Stimulated activated CD4-positive, alpha-beta T cell treated with anti-CD3 and anti-CD28 coated beads, Interleukin-2, amount 100 ng/mL, for 24 hours (primary cell): ENCODE data around the gene NAALADL2.

Experiments
- DNase-seq, 2 donors: peaks; one replicate each; pipeline ENCODE4 v3.0.0-alpha.2; 2020

Gene NAALADL2

DNA sequence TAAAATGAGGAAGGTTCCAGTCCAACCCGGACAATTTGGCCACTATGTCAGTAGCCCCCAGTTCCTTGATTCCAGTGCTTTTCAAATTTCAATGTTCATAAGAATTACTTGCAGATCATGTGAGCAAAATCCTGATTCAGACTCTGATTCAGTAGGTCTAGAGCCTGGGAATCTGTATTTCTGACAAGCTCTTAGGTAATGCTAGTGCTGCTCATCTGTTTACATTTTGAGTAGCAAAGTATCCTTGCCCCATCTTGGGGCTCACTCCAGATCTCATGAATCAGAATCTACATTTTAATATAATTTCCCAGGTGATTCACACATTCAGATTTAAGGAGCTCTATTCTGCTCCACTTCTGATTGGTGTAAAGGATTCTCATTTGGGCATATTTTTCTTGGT is 142.0 kb downstream of the NAALADL2 start:
- DNase-seq: no peak

DNA sequence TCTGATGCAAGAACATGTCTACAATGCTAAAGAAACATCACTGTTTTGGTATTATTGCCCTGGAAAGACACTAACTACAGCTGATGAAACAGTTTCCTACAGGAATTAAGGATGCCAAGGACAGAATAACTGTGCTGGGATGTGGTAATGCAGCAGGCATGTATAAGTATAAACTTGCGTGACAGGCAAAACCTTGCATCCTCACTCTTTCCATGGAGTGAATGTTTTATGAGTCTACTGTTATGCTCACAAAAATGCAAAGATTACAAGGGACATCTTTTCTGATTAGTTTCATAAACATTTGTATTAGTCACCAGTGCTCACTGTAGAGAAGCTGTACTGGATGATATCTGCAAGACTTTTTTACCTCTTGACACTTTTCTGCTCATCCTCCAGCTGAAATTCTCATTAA is 143.6 kb downstream of the NAALADL2 start:
- DNase-seq: no peak

DNA sequence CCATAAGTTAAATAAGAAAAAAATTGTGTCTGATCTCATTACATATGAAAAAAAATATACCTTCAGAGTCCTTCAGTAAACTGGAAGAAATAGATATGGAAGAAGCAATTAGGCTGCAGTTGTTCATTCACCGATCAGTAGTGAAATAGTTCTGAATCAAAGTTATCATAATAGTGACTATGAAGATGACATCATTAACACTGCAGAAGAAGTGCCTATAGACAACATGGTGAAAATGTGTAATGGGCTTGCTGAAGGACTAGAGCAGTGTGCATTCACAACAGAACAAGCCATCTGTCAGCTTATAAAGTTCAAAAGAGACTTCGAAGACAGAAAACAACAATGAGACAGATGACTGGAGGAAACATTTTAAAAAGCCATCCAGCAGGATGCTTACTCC is 144.5 kb downstream of the NAALADL2 start:
- DNase-seq: no peak

DNA sequence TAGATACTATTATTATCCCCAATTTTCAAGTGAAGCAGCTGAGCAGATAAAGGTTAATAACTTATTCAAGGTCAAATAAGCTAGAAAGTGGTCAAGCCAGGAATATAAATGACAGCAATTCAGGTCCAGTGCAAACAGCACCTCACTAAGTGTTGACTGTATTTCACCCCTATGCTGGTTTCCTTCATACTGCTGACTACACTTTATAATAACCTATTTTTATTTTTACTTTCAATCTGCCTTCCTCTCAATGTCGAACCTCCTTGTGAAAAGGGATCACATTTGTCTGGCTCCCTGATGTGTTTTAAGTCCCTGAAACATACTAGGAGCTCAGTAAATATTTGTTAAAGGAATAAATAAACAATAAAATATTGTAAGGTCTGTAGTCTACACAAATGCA is 146.1 kb downstream of the NAALADL2 start:
- DNase-seq: no peak

DNA sequence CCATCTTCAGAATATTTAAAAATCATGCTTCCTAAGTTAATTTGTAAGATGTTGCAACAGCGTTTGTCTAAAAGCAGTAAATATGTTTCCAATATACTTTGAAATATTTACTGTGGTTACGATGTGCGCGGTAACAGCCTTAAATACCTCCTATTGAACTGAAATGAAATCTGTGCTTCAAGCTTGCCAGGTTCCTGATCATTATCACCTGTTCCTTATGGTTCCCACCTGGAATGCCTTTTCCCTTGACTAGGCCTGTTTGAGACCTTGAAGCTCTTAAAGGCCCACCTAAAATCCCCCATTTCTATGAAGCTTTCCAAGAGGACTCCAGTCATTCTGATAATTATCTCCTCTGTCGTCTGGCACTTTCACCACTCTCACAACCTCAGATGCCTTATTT is 146.7 kb downstream of the NAALADL2 start:
- DNase-seq: no peak

DNA sequence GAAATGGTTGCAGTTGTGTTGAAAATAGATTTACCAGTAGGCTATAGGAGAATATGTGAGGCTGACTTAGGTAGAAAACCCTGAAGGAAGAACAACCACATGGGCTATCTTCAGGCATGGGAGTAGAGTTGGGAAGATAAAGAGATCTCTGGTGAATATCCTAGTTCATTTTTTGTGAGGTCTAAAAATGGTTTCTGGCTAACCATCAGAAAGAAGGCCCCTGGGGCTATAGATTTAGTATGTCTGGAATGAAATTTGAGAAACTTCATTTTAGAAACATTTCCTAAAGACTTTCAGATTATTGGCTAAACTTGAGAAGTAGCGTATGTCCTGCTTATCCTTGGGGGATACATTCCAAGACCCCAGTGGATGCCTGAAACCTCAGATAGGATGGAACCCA is 148.2 kb downstream of the NAALADL2 start:
- DNase-seq: no peak

DNA sequence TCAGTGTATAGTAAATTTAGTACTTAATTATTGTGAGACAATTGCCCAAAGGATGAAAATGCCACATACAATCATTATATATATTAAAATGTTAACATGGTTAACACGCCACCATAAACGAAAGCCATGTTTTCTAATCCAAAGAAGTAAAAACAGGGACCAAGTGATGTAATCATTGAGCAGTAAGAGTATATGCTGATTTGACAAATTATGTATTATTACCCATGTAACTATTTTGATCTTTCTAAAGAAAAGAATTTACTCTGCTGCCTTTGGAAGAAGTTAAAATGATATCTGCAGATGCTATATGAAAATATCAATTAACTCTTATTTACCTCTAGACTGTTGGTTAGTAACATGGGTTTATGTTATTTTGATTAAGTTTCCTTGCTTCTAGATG is 150.2 kb downstream of the NAALADL2 start:
- DNase-seq: no peak

DNA sequence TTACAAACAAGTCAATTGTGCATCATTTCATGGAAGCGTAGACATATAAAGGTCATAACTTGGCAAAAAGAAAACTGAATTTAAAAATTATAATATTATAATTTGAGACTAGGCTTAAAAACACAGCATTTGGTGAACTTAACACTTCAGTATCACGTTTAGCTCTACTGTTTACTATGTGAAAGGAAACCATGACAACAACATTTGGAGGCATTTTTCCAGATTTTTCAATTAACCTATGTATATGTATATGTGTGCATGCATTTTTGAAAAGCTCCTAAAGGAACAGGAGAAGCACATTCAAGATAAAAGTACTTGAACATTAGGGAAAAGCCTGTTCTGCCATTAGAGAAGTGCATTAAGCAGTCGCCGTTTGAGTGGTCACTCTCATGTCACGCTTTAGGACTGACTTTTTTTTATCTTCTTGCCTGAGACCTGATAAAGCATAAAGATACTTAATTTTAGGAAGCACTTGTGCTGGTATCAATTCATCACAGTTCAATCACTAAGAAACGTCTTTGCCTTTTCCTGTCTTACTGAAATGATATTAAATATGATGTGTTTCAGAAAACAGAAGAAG is 156.0 kb downstream of the NAALADL2 start:
- no peak for DNase-seq

DNA sequence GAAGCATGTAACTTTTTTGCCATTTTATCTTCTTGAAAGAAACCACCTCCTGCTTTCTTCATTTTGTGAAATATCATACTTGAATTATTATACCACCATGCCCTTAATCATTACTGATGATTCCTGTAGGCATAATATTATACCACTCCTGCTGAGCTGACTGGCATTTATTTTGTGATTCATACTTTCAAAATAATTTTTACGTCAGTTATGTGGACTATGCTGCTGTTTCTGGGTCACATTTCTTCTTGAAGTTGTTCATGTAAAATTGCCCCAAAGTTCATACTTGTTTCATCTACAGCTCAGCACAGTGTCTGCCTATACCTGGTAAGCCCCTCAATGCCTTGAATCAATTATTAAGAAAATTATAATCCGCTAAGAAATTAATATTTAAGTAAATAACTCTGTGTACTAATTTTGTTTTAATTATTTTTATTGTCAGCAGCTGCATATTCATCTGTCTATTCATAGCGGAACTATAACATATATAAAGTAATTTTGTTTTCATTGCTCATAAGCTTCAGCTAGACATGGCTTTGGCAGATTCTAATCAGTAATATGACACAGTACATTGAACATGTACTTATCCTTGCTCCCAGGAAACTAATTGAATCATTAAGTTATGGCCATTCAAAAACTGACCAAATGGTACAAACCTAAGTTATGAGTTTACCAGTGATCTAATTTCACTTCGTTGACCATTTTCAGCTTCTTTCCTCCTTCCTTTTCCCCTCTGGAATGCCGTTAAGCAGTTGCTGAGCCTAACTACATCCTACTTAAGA is 160.0 kb downstream of the NAALADL2 start:
- DNase-seq: no peak

DNA sequence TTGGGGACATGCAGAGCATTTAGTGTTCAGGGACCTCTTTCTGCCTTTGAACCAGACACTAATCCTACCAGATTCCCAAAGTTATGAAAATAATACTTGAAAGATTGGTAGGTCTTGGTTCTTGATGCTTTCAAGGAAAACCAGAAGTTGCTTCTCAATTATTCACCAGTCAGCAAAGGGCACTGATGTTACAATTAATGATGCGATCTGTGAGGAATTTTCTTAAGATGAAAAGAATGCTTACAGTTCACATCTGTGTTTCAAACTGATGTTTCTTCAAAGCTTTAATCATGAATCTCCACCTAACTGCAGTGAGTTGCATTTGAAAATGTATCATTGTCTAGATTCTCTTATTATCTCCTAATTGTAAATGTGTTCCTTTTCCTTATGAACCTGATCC is 161.0 kb downstream of the NAALADL2 start:
- DNase-seq: no peak

DNA sequence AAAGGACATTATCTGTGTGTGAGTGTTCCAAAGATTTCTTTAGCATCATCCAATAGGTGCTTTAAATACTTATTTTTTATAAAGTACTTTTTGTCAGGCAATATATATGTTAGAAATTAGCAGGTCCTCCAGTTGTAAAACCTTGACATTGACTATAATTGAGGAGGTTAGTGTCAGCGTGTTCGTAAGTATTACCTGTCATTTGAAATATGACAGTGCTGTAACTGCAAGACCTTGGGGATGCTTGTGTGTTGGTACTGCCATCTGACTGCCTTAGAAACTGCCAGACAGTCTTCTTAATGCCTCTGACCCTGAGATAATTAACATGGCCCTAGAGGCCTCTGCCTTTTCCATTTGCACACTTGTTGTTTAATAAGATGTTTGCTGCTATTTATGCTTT is 170.7 kb downstream of the NAALADL2 start:
- no peak for DNase-seq

DNA sequence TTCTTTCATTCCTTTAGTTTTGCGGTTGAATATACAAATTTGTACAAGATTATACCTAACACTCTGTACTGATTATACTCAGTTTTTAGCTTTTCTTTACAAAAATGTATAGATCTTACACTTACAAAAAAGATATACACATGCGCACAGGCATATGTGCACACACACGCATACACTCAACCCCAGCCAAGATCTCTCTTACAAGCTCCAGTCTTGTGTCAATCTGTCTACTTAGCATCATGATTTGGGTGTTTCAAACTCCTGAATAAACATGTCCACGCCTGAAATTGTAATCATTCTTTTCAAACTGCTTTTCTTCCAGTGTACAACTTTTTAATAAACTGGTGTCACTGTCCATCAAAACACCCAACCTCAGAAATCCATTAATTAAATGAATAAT is 180.7 kb downstream of the NAALADL2 start:
- DNase-seq: no peak

DNA sequence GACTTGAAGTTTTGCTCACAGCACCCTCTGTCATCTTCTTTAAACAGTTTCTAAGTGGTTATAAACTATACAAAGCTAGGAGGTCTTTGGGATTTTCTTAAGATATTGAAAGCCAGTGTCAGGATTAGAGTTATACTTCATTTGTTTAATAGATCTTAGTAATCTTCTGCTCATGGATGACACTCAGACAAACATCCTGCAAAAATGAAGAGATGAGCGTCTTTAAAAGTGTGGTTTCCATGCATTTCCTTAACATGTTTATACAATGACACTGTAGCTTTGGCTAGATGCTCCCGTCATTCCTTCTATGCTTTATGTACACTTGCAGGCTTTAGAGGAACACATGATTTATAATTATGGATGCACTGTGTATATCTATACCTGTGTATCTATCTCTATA is 182.2 kb downstream of the NAALADL2 start:
- DNase-seq: no peak

DNA sequence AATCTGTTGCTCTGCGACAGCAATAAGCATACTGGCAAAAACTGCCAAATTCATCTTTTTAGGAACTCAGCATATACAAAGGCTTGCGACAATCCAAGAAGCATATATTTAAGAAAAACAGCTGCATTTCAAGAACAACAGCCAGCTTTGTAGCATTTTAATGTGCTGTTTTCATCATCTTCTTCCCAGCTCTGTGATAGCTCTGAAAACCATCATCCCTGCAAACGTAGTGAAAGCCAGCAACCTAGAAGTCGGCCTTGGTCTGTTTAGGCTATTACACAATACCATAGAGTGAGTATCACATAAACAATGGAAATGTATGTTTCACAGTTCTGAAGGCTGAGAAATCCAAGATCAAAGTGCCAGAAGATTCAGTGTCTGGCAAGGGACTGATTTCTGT is 187.5 kb downstream of the NAALADL2 start:
- DNase-seq: no peak

DNA sequence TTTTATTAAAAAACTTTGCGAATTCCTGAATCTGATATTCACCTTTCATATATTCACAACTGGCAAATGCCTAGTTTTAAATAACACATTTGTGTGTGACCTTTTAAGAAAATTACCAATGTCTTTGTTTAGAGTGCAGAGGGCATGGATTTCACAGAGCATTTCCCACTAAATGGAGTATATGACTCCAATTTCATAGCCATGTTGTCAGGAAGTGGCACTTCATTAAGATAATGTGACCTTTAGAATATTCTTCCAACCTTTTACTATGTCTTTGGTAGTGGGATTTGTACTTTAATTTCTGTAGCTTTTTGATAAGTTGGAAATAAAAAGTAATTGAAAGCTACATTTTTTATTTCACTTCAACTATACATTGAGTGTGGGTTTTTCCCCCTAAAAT is 188.7 kb downstream of the NAALADL2 start:
- no peak for DNase-seq

DNA sequence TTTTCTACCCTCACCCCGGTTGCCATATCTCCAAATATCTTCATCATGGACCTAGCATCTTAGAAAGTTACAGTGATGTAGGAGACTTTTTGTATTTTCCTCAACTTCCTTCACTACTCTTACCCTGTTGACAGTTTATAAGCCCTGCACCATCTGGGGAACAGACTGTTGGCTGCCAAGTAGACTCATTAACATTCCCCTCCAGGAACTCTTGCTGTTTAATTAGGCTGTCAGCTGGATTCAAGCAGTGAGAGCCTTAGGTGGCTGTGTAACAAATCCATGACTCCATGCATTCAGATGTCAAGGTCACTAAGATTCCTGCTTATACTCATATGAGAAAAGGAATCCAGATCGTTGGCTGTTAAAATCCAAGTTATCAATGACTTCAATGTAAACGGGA is 198.3 kb downstream of the NAALADL2 start:
- no peak for DNase-seq

DNA sequence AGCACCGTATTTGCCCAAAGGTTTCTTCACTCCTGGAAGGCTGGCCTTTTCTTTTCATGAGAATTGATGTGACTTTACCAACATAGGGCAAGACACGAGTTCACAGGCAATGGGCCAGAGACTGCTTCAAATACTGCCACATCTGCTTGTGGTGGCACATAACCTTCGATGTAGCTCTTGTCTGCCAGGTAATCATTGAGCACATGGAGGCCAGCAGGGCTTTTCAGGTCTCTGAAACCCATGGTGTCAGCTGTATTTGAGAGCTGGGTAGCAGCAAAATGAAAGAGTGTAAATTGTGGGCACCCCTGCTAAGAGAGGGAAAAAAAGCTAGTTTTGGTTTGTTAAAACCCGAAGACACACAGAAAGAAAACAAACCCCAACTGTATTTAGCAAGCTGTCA is 200.7 kb downstream of the NAALADL2 start:
- DNase-seq: no peak

DNA sequence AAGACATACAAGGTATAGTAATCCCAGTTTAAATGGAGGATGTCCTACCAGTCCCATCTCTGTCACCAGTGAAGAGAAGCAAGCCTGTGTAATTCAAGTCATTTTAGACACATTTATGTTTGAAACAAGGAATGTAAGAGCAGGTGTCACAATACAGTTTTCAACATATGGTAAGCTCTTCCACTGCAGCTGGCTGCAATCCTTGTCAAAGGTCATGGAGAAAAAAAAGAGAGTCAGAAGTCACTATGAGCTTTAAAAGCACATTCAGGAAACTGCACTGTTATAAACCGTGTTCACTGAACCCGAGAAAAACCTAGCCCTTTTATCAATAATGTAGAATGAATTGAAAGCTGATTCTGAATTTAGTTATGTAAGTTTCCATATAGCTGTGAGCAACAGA is 206.4 kb downstream of the NAALADL2 start:
- no peak for DNase-seq

DNA sequence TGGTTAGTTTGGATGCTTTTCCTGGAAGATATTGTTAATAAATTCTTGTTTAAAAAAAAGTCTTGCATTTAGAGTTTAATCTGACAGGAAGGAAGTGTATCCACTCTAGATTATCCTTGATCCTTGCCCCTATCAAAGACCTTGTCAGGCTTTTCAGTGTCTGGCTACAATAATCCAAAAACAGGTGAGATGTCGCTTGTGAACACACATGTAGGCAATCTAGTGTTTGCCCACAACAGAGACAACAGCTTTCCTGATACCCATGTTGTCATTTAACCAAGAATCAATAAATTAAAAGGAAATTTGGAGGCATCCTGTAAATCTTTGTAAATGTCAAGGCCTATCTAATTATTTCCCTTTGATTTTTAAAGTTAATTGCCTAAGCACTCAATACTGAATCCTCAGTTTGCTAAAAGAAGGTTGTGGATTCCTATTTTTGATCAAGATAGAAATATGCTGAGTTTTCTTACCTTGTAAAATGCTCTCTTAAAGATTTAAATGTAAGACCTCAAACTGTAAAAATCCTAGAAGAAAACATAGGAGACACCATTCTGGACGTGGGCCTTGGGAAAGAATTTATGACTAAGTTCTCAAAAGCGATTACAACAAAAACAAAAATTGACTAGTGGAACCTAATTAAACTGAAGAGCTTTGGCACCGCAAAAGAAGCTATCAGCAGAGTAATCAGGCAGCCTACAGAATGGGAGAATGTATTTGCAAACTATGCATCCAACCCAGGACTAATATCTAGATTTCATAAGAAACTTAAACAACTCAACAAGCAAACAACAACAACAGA is 207.7 kb downstream of the NAALADL2 start:
- no peak for DNase-seq

DNA sequence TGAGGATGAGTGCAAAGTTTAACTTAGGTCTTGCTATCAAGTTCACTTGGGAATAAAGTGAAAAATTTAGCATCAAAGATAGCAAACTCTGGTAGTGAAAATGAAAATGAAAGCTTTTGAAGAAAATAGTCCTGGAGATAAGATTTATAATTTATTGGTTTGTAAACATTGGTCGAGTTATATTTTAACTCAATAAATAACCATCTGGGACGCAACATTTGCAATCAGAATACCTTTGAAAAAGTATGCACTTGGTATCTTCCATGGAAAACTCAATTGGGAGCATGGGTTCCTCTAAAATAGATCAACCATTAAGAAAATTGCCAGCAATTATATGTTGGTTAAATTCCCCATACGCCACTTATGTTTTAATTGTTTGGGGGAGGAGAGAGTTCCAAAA is 209.5 kb downstream of the NAALADL2 start:
- no peak for DNase-seq

DNA sequence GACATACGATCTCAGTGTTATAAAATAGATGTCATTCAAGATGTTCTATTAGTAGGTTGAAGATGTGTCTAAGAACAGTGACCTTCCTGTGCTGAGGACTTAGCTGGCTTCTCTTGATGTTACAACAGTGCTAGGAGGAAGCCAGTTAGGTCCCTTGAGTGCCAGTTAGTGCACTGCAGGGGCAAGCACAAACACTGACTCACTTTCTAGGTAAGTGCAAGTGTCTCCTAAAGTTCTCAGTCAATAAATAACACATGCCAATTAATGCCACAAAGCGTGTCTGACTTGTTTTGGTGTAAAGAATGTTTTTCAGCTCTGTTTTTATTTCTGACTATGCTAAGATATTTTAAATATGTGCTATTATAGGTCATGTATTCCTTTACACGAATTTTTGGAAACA is 211.8 kb downstream of the NAALADL2 start:
- no peak for DNase-seq

DNA sequence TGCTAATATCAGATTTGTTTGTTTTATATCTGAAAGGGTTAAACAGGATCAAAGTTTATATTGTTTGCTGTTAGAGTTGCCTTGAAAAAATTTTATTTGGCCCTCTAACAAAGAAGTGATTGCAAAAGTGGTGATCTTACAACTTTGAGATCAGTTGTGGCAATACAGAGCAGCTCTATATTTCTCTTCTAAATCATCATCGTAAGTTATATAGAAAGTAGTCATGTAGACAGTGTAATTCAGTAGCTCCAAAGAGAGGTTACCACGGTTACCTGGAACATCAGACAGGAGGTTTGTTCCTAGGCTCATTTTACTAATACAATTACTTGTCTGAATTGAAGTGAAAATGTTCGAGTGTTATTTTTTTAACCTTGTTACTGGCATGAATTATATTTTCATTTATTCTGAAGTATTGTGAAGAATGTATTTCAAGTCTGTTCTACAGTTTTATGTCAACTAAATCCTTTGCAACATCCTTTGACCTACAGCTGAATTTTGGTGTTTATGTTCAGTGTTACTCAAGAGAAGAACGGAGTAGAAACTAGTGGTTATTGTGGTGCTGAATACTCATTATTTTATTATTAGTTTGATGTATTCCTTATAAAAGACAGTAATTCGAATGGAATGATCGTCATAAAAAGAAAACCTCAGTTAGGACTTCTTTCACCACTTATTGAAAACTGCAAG is 214.2 kb downstream of the NAALADL2 start:
- no peak for DNase-seq

DNA sequence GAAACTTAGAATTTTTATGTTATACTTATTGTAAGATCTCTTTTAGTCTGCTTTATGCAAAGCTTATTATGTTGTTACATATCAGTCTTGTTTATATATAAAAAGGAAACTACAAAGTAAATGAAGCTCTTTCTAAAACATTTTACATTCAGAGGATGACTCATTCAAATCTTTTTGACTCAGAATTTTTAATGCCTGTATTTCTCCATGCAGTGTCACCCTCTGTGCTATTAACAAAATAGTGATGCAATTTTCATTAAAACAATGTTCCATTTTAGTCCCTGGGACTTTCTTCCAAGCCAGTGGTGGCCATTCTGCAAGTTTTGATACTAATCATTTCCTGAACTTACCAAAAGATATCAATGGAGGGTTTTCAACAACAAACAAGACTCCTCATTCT is 216.1 kb downstream of the NAALADL2 start:
- no peak for DNase-seq

DNA sequence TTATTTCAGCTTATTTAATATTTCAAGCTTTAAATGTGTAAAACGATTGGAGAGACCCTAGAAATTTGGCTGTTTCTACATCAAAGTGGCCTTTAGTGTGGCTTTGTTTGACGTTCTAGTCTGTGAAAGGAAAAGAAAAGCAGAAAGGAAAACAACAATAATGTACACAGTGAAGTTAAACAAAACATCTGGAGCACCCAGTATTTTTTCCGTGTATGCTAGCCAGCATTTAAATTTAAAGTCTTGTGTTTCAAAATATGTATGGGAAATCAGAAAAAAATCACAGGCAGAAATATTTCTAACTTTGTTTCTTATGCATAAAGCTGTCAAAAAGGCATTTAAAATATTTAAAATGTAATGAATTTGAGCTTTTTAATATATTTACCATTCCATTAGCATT is 218.1 kb downstream of the NAALADL2 start:
- DNase-seq: no peak
